B cell (primary cell): ENCODE results near the gene TTC9.

Experiments used
- CTCF ChIP-seq: fragments of 200-600 bp; IDR thresholded peaks from one replicate; pipeline ENCODE4 v1.8.0; 2022; ENCODE audit warnings: antibody characterized with exemption, mild to moderate bottlenecking
- EZH2 ChIP-seq: IDR thresholded peaks from 2 replicates; pipeline ENCODE4 v1.6.1; 2012; ENCODE audit warnings: borderline replicate concordance, low read depth, mild to moderate bottlenecking, moderate library complexity, low read length; ENCODE audit not compliant: insufficient read depth, poor library complexity, severe bottlenecking

GRCh38 chr14:70724110-70724509 lies 82.4 kb downstream of the TTC9 start:
- TF ChIP-seq CTCF (no peak), EZH2 (no peak)
